Cerebellar nuclear complex (tissue), 1 donor: ENCODE results near the gene RABGGTA.
A peak's percentile ranks its signal among the peaks of the same experiment; 100 is the strongest.
"Not testable (repeated sequence)": the region's sequence is repeated elsewhere in the genome, so short reads cannot be mapped to it uniquely, and the experiment has no call there.

Experiments
- DNase-seq, 2 experiments: peaks; one replicate each; lab custom pipeline; 2025; lab: John Stamatoyannopoulos, UW

Gene RABGGTA

GRCh38 chr14:24240110-24240918 is 31.1 kb downstream of the RABGGTA start:
- DNase-seq = no peak

GRCh38 chr14:24238527-24239037 is 32.8 kb downstream of the RABGGTA start:
- DNase-seq = no peak

GRCh38 chr14:24238123-24238522 is 33.3 kb downstream of the RABGGTA start:
- DNase-seq = no peak

GRCh38 chr14:24237463-24237955 is 33.9 kb downstream of the RABGGTA start:
- no peak for DNase-seq

- DNase-seq = no peak
Observed at GRCh38 chr14:24236689-24237462, 34.5 kb downstream of the RABGGTA start.

- DNase-seq = no peak
Observed at GRCh38 chr14:24235804-24236688, 35.4 kb downstream of the RABGGTA start.

GRCh38 chr14:24234095-24235005 is 37.0 kb downstream of the RABGGTA start:
- DNase-seq = no peak

- no peak for DNase-seq
Observed at GRCh38 chr14:24233538-24233866, 37.9 kb downstream of the RABGGTA start.

GRCh38 chr14:24232645-24233537 is 38.5 kb downstream of the RABGGTA start, which contains the start of gene GMPR2:
TSS of gene GMPR2 (plus strand) at chr14:24232929. CDS start at chr14:24233254, 325 bp downstream.
- no peak for DNase-seq

- peak; percentile 44 to 73 for DNase-seq
Observed at GRCh38 chr14:24232121-24232644, 39.2 kb downstream of the RABGGTA start, which contains the start of gene NEDD8. TSS of gene NEDD8 (minus strand) at chr14:24232367. CDS start at chr14:24232267, 100 bp downstream.

- DNase-seq = no peak
Observed at GRCh38 chr14:24231263-24232120, 39.9 kb downstream of the RABGGTA start.

- no peak for DNase-seq
Observed at GRCh38 chr14:24228902-24229301, 42.5 kb downstream of the RABGGTA start.

GRCh38 chr14:24226473-24226872 is 44.9 kb downstream of the RABGGTA start:
- no peak for DNase-seq

- no peak for DNase-seq
Observed at GRCh38 chr14:24224618-24225071, 46.8 kb downstream of the RABGGTA start.

- DNase-seq = not testable (repeated sequence)
Observed at GRCh38 chr14:24222987-24223386, 48.4 kb downstream of the RABGGTA start.

- no peak for DNase-seq
Observed at GRCh38 chr14:24219521-24219920, 51.9 kb downstream of the RABGGTA start.

- no peak for DNase-seq
Observed at GRCh38 chr14:24219080-24219479, 52.3 kb downstream of the RABGGTA start.

GRCh38 chr14:24216876-24217275 is 54.5 kb downstream of the RABGGTA start:
- DNase-seq = not testable (repeated sequence)
